HepG2 (cell line): ENCODE measurements around the gene CRNN. TPM values are rescaled to one million over a fixed set of nuclear protein-coding genes. Genes with fewer than 3 reads are reported as not detected.

ENCODE experiments used
- BRCA1 ChIP-seq: sonication (generic); formaldehyde crosslinking; IDR thresholded peaks from 2 replicates; pipeline ENCODE4 v1.4.0; 2020; ENCODE audit warnings: missing genetic modification reagents
- HOMEZ ChIP-seq: IDR thresholded peaks from 2 replicates; pipeline ENCODE4 v1.6.1; 2016; ENCODE audit warnings: low read depth
- KIAA2018 ChIP-seq: sonication (generic); formaldehyde crosslinking; IDR thresholded peaks from 2 replicates; pipeline ENCODE4 v1.5.0; 2020; ENCODE audit warnings: mild to moderate bottlenecking, missing genetic modification reagents, borderline replicate concordance
- RAD21 ChIP-seq: fragments of 450-650 bp; formaldehyde crosslinking; IDR thresholded peaks from 2 replicates; pipeline ENCODE4 v1.5.0; 2020; ENCODE audit warnings: mild to moderate bottlenecking
- RBM22 ChIP-seq: fragments of 200-400 bp; formaldehyde crosslinking; optimal IDR thresholded peaks from 2 replicates; pipeline ENCODE3; 2017; ENCODE audit warnings: mild to moderate bottlenecking, low read length, moderate library complexity
- SMC3 ChIP-seq: IDR thresholded peaks from 2 replicates; pipeline ENCODE4 v1.6.1; 2011; ENCODE audit warnings: low read length, improper control_type of control experiment
- U2AF1 ChIP-seq: fragments of 200-400 bp; formaldehyde crosslinking; optimal IDR thresholded peaks from 2 replicates; pipeline ENCODE3; 2017; ENCODE audit warnings: mild to moderate bottlenecking, low read depth, low read length
- ZFX ChIP-seq: sonication (generic); formaldehyde crosslinking; IDR thresholded peaks from 2 replicates; pipeline ENCODE4 v1.4.0; 2020; ENCODE audit warnings: mild to moderate bottlenecking, low read depth, missing genetic modification reagents, moderate library complexity
- ZFY ChIP-seq: sonication (generic); formaldehyde crosslinking; IDR thresholded peaks from 2 replicates; pipeline ENCODE4 v1.4.0; 2020; ENCODE audit warnings: missing genetic modification reagents
- ZNF33B ChIP-seq: sonication (generic); formaldehyde crosslinking; IDR thresholded peaks from 2 replicates; pipeline ENCODE4 v1.5.1; 2020; ENCODE audit warnings: mild to moderate bottlenecking, missing genetic modification reagents
- ZNF574 ChIP-seq: sonication (generic); formaldehyde crosslinking; IDR thresholded peaks from 2 replicates; pipeline ENCODE4 v1.4.0; 2020; ENCODE audit warnings: missing genetic modification reagents
- ZNF576 ChIP-seq: sonication (generic); formaldehyde crosslinking; IDR thresholded peaks from 2 replicates; pipeline ENCODE4 v1.4.0; 2020; ENCODE audit warnings: mild to moderate bottlenecking, missing genetic modification reagents
- polyA plus RNA-seq, 8 experiments: library from polyadenylated mRNA; depleted of rRNA in 3 of 8; stranded (reverse) in 7 of 8; unstranded in 1 of 8; fragments of >200 nt; fragmentation: Illumina TruSeq in 4 of 8; extraction: Trizol in 4 of 8; gene quantifications; 2 replicates each; pipeline versions ENCODE4 v1.2.1 to v1.2.3, GENCODE V29; 2011 to 2016; ENCODE audit warnings: low read depth in 4 of 8, missing spikeins in 1 of 8, mixed read lengths in 1 of 8; ENCODE audit not compliant: insufficient read depth in 1 of 8
- total RNA-seq, 5 experiments: library from RNA; depleted of rRNA; stranded (reverse); fragments of >200 nt; fragmentation: Illumina TruSeq; extraction: Trizol; gene quantifications; 2 replicates each; pipeline ENCODE4 v1.2.3, GENCODE V29; 2016; ENCODE audit warnings: low read depth in 1 of 5

Gene CRNN
- total and polyA plus RNA-seq, 2 of the 13 experiments (the other 11 are each of a cell fraction or from before 2014, with no cell fraction given), result not detected

GRCh38 chr1:152440635-152441471 is 26.8 kb upstream of the CRNN start (continued):
- TF ChIP-seq ZNF574 (CRISPR knock-in tag), result no peak
- TF ChIP-seq U2AF1, result no peak
- TF ChIP-seq BRCA1 (CRISPR knock-in tag), result no peak
- no peak for TF ChIP-seq RBM22
- TF ChIP-seq RAD21, result peak; percentile 64
- peak; percentile 17; the same call in 1 of the 2 replicates for TF ChIP-seq ZFY (CRISPR knock-in tag)
- TF ChIP-seq HOMEZ (CRISPR knock-in tag), result no peak
- TF ChIP-seq ZNF576 (CRISPR knock-in tag), result no peak
- peak; percentile 62 for TF ChIP-seq SMC3
- no peak for TF ChIP-seq KIAA2018 (CRISPR knock-in tag)
- TF ChIP-seq ZFX (CRISPR knock-in tag), result peak; percentile 43; the same call in 1 of the 2 replicates
- no peak for TF ChIP-seq ZNF33B (CRISPR knock-in tag)
- TF ChIP-seq, all 625 proteins: peak for 8
